22Rv1 (cell line): Measurements from ENCODE around the gene UTP4.

Experiments
- H3K27ac ChIP-seq: fragments of 450-650 bp; 2 replicates; pipeline ENCODE4 v1.5.1; 2017
- ZFX ChIP-seq: fragments of 450-650 bp; IDR thresholded peaks from 2 replicates; pipeline ENCODE4 v1.6.1; 2017; ENCODE audit warnings: antibody characterized with exemption, borderline replicate concordance
- TF ChIP-seq, protein P1 (sequence below): fragments of 450-650 bp; IDR thresholded peaks from 2 replicates; pipeline ENCODE4 v1.5.1; 2017; ENCODE audit warnings: mild to moderate bottlenecking

The UTP4 gene

DNA sequence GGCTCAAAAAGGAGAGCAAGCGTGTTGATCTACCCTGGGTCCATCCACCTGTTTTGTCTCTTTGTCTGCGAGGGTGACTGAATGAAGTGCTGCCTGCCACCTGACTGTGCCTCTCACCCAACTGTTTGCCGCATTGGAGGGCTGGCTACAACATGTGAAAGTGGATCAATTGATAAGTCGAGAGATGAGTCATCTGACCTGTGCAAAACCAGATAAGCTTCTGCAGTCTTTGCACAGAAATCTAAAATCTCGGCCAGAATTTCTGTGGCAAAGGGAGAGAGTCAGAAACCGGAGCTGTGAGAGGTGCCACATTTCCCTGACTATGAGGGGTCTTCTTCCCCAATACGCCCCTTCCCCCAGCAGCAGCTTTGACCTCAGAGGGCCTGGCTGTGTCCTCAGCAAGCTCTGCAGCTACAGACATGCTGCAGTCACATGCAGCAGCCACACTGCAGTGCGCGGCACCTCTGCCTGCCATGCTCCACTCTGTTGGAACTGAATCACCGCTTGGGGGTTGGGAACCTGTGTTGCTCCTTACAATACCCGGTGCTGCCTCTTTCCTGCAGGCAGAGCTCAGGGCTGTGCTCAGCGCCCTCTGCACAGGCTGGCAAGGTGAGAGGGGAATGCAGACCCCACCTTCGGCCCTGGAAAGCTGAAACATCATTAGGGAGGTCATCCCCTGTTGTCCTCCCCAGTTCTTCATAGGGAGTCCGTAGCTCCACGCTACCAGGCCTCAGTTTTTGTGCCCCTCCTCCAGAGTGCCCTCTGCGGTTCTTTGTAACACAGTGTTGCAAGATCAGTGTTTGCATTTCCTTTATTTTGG, 43.1 kb upstream of the UTP4 start:
- H3K27ac ChIP-seq = no peak overlapping the region
- TF ChIP-seq ZFX = no peak
- TF ChIP-seq, protein P1, sequence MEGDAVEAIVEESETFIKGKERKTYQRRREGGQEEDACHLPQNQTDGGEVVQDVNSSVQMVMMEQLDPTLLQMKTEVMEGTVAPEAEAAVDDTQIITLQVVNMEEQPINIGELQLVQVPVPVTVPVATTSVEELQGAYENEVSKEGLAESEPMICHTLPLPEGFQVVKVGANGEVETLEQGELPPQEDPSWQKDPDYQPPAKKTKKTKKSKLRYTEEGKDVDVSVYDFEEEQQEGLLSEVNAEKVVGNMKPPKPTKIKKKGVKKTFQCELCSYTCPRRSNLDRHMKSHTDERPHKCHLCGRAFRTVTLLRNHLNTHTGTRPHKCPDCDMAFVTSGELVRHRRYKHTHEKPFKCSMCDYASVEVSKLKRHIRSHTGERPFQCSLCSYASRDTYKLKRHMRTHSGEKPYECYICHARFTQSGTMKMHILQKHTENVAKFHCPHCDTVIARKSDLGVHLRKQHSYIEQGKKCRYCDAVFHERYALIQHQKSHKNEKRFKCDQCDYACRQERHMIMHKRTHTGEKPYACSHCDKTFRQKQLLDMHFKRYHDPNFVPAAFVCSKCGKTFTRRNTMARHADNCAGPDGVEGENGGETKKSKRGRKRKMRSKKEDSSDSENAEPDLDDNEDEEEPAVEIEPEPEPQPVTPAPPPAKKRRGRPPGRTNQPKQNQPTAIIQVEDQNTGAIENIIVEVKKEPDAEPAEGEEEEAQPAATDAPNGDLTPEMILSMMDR = no peak

- TF ChIP-seq, protein P1 = no peak
- no peak for TF ChIP-seq ZFX
- H3K27ac ChIP-seq = no peak overlapping the region
Measured at GRCh38 chr16:69093974-69094373, 38.5 kb upstream of the UTP4 start.

DNA sequence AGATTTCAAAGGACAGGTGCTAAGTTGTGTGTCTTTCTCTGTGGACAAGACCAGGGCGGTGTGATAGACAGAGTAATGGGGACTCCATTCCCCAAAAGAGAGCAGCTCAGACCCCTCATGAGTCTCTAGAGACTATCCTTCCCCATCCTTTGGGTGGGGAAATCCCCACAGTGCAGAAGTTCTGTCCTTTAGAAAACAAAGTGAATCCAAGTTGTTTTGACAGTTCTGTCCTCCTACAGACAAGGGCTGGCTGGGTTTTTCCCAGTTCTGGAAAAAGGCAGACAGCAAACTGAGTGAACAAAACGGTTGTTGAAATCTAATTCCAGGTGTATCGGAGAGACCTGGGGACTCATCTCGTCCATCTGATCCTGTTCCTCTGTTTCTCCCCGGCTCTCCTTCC, 37.9 kb upstream of the UTP4 start:
- TF ChIP-seq, protein P1 = no peak
- TF ChIP-seq ZFX = no peak

DNA sequence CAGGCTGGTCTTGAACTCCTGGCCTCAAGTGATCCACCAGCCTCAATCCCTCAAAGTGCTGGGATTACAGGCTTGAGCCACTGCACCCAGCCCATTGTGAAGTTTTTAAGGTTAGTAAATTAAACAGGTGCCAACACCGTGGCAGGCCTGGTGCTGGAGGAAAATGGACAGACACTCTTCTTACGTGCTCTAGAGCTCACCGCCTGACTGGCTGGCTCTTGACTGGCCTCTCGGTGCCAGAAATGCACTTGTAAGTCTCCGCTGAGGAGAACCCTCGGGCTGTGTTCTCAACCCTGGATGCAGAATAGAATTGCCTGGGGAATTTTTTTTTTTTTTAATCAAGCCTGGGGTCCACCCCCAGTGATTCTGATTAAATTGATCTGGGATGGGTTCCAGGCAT, 37.3 kb upstream of the UTP4 start:
- TF ChIP-seq ZFX = no peak
- TF ChIP-seq, protein P1 = no peak
- no peak overlapping the region for H3K27ac ChIP-seq

More for the DNA sequence above, 37.9 kb upstream of the UTP4 start:
- H3K27ac ChIP-seq = no peak overlapping the region

DNA sequence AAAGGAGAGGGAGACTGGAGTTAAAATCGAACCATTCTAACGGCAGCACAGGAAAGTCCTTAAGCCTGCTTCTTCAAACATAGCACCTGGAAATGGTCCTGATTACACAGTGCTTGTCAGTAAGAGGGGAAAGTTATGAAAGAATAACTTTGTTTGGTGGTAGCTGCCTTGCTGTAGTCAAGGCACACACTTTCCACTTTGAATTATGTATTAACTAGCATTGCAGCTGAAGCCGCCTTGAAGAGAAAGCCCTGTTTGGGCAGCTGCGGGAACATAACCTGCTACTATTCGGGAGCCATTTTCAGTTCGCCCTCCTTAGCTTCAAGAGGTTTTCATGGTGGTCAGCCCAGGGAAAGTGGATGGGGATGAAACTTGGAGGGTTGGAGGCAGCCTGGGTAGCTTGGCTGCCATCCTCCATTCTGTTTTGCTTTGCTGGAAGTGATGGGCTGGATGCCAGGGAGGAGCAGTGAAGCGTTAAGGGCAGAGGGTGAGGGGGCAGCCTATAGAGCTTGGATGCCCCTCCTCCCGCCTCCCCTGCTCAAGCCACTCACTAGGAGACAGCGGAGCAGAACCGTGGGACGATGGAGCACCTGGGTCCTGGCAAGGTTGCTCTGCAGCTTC, 32.3 kb upstream of the UTP4 start:
- no peak overlapping the region for H3K27ac ChIP-seq

GRCh38 chr16:69105501-69106361, 26.7 kb upstream of the UTP4 start, which contains the start of gene HAS3:
HAS3 (plus strand) TSS chr16:69105653; CDS start chr16:69109396, 3,743 bp downstream.
- H3K27ac ChIP-seq = peak within 1 kb of the TSS; percentile 46
- TF ChIP-seq, protein P1 = peak; percentile 61
- no peak for TF ChIP-seq ZFX

More for the DNA sequence above, 32.3 kb upstream of the UTP4 start:
- TF ChIP-seq ZFX = no peak
- TF ChIP-seq, protein P1 = no peak
